Panc1 (cell line): ENCODE data around the gene NOSTRIN. TPM values are rescaled to one million over a fixed set of nuclear protein-coding genes. Genes with fewer than 3 reads are reported as not detected.

Experiments
- ATAC-seq: fragments of 200-7000 bp; cut with Tn5 transposase; 2 replicates; pipeline ENCODE4 v1.9.1; 2020; ENCODE audit warnings: mild to moderate bottlenecking, moderate library complexity
- BruUV-seq: library from RNA; stranded (reverse); fragments of 400-500 nt; replicated peaks from 2 replicates; lab custom pipeline; 2021; lab: Mats Ljungman, UMichigan
- CTCF ChIA-PET: fragments of 300-600 bp; sonication (Branson Sonifier 250); formaldehyde crosslinking; loops from one replicate; lab custom pipeline; 2022; ENCODE audit warnings: antibody characterized with exemption; lab: Charles Lee
- POLR2A ChIA-PET: fragments of 300-600 bp; sonication (Branson Sonifier 250); formaldehyde crosslinking; loops from one replicate; lab custom pipeline; 2022; ENCODE audit warnings: antibody characterized with exemption; lab: Charles Lee
- DNase-seq: peaks from one replicate; pipeline ENCODE4 v3.0.0-alpha.2; 2010; ENCODE audit warnings: low read depth, low spot score
- H3K27ac ChIP-seq: 2 replicates; pipeline ENCODE4 v1.5.1; 2011; ENCODE audit warnings: mild to moderate bottlenecking, low read length, inconsistent platforms
- H3K27me3 ChIP-seq: fragments of 200-500 bp; sonication (Bioruptor generic); 2 replicates; pipeline ENCODE4 v1.6.0; 2014; ENCODE audit warnings: low read length, inconsistent platforms; ENCODE audit not compliant: control insufficient read depth, insufficient read depth
- H3K36me3 ChIP-seq: fragments of 200-500 bp; sonication (Bioruptor generic); 2 replicates; pipeline ENCODE4 v1.5.1; 2014; ENCODE audit warnings: inconsistent platforms, mild to moderate bottlenecking, low read length, moderate library complexity; ENCODE audit not compliant: control insufficient read depth, insufficient read depth
- H3K4me1 ChIP-seq: 2 replicates; pipeline ENCODE4 v1.5.1; 2011; ENCODE audit warnings: inconsistent platforms, mild to moderate bottlenecking, low read length, moderate library complexity; ENCODE audit not compliant: control insufficient read depth, insufficient read depth
- H3K4me3 ChIP-seq, 2 experiments: 2 replicates each; pipeline ENCODE4 v1.5.1; 2011 to 2012; ENCODE audit warnings: low read depth in 2 of 2, low read length in 2 of 2, mild to moderate bottlenecking in 2 of 2, inconsistent platforms in 1 of 2, moderate library complexity in 1 of 2
- H3K9me3 ChIP-seq: fragments of 200-500 bp; sonication (Bioruptor generic); 2 replicates; pipeline ENCODE4 v1.5.1; 2014; ENCODE audit warnings: low read depth, mild to moderate bottlenecking, inconsistent platforms, low read length, moderate library complexity; ENCODE audit not compliant: control insufficient read depth, insufficient read depth
- CTCF ChIP-seq: fragments of 450-650 bp; IDR thresholded peaks from 2 replicates; pipeline ENCODE4 v1.5.1; 2017; ENCODE audit warnings: mild to moderate bottlenecking
- POLR2AphosphoS5 ChIP-seq: IDR thresholded peaks from 2 replicates; pipeline ENCODE4 v1.6.1; 2012; ENCODE audit warnings: mild to moderate bottlenecking, low read depth, low read length, moderate library complexity
- REST ChIP-seq, 2 experiments: IDR thresholded peaks; 2 replicates each; pipeline ENCODE4 v1.6.1; 2011 to 2012; ENCODE audit warnings: low read depth in 2 of 2, control low read depth in 1 of 2, low read length in 1 of 2, mild to moderate bottlenecking in 1 of 2, moderate library complexity in 1 of 2; ENCODE audit not compliant: insufficient read depth in 1 of 2
- SIN3A ChIP-seq: IDR thresholded peaks from 2 replicates; pipeline ENCODE4 v1.6.1; 2012; ENCODE audit warnings: low read depth, mild to moderate bottlenecking, low read length, moderate library complexity, borderline replicate concordance; ENCODE audit not compliant: insufficient read depth
- TCF7L2 ChIP-seq: IDR thresholded peaks from 2 replicates; pipeline ENCODE4 v1.6.1; 2011; ENCODE audit warnings: mild to moderate bottlenecking, low read depth, low read length, inconsistent platforms
- in situ Hi-C: cut with HindIII; loops from 2 replicates; pipeline ENCODE4 v1.10.0; 2016; ENCODE audit warnings: low sequenced_read_pairs, low pct_unique_long_range_greater_than_20kb
- intact Hi-C: fragments of 100-400 bp; cut with micrococcal nuclease; formaldehyde crosslinking; loops from one replicate; pipeline ENCODE4 v1.10.0; 2022; ENCODE audit not compliant: unreplicated experiment
- total RNA-seq: library from RNA; stranded (reverse); gene quantifications from one replicate; pipeline ENCODE4 v1.2.1, GENCODE V29; 2021; ENCODE audit not compliant: unreplicated experiment

NOSTRIN gene
- total RNA-seq, 1 experiment from 2014 or later: not detected

DNA sequence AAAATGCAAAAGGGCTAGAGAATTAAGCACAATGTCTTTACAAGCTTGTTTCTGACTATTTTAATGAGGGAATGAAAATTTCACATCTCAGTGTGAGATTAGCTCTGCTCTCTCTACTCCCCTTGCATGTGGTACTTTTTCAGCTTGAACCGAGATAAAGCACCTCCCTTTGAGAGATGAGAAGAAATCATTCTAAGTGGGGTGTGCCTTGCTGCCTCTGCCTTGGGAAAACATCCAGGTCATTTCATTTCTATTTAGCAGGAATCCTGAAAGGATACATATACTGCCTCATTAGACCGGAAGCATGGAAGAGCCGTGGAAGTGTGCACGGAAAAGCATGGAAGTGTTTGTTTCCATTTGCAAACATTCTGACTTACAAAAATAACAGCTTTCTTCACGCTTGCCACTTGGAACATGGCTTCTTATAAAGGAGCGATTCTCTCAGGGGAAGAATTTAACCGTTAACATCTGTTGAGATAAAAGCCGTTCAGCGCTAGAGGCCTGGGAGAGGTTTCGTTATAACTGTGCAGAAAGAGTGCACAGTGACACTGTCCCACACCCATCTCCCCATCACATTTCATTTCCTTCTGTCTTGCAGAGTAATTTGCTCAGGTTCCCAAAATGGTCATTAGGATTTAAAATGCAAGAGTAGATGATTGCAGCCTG, 16.7 kb downstream of the NOSTRIN start:
- Histone ChIP-seq H3K9me3 (no peaks in the 10 kb centered on the region), H3K27ac (no peak overlapping the region), H3K4me1 (no peaks in the 10 kb centered on the region), H3K27me3 (no peaks in the 10 kb centered on the region), H3K4me3 (no peak overlapping the region), H3K36me3 (no peaks in the 10 kb centered on the region)
- in situ Hi-C loops (no loop called here), intact Hi-C loops (no loop called here)
- CTCF ChIA-PET: no interaction called here
- ATAC-seq: no peak
- BruUV-seq: no TSS peak
- no peak for TF ChIP-seq POLR2AphosphoS5
- no peak for TF ChIP-seq REST (IDR thresholded peaks at IDR 0.05; ENCODE audit: insufficient read depth in 1 of 2, low read depth in 2 of 2, low read length in 1 of 2)
- no peak for TF ChIP-seq CTCF
- no peak for TF ChIP-seq TCF7L2
- TF ChIP-seq SIN3A: no peak
- no peak for DNase-seq
- POLR2A ChIA-PET: no interaction called here

DNA sequence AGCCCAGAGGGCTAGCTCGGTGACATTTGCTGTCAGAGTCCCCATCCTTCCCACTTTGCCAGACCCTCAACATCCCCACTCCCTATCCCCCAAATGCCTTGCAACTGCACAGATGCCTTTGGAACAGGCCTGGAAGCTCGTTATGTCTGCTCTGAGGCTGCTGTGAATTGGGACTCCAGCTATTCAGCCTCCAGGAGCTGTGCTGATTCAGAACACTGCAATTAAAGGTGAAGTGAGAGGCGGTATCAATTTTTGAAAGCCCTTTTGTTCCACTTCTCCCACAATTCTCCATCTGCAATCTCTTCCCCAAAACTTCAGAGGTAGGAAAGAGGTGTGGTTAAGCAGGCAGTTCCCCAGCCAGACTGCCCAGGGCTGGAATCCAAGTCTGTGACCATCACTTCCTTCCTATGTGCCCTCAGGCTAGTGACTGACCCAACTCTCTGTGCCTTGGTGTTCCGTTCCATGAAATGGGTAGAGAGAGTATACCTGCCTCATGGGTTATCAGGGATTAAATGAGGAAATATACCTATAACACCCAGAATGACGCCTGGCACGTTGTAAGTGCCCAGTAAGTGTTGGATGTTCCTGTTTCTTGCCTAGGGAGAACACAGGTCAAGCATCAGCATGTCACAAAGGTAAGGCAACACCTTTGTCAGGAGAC, 17.5 kb downstream of the NOSTRIN start:
- CTCF ChIA-PET: no interaction called here
- Histone ChIP-seq H3K27me3 (no peaks in the 10 kb centered on the region), H3K4me3 (no peak overlapping the region), H3K27ac (no peak overlapping the region), H3K4me1 (no peaks in the 10 kb centered on the region), H3K9me3 (no peaks in the 10 kb centered on the region), H3K36me3 (no peaks in the 10 kb centered on the region)
- no TSS peak for BruUV-seq
- intact Hi-C loops (no loop called here), in situ Hi-C loops (no loop called here)
- TF ChIP-seq POLR2AphosphoS5: no peak
- TF ChIP-seq CTCF: no peak
- no peak for TF ChIP-seq SIN3A
- no peak for TF ChIP-seq REST (IDR thresholded peaks at IDR 0.05; ENCODE audit: insufficient read depth in 1 of 2, low read depth in 2 of 2, low read length in 1 of 2)
- TF ChIP-seq TCF7L2: no peak
- DNase-seq: no peak
- POLR2A ChIA-PET: no interaction called here
- no peak for ATAC-seq
